ENCODE results near the gene RNASEL. TPM values are rescaled to one million over a fixed set of nuclear protein-coding genes. Genes with fewer than 3 reads are reported as not detected.

RNASEL gene
- 18.1 and 21.0 TPM in 2 replicates for total RNA-seq
- 18.6 TPM for total RNA-seq (2013)
- polyA plus RNA-seq = 6.9 and 7.1 TPM in 2 replicates
- 6.8 and 9.4 TPM in 2 replicates for polyA minus RNA-seq

GRCh38 chr1:182588500-182589396 is at the start of gene RNASEL:
TSS of gene RNASEL (minus strand) at chr1:182589256. CDS start at chr1:182586806, 2,450 bp downstream.
- peak within 1 kb of the TSS; percentile 68 to 100 (median 82) for H3K4me3 ChIP-seq (ENCODE audit: control extremely low read depth in 1 of 5, extremely low read depth in 1 of 5, insufficient read depth in 1 of 5, low read depth in 2 of 5, low read length in 4 of 5)
- H3K27ac ChIP-seq (ENCODE audit: low read length in 2 of 2) = peak within 1 kb of the TSS; percentile 94 to 98
- H2AFZ ChIP-seq (ENCODE audit: insufficient read depth, low read depth, low read length, poor library complexity, severe bottlenecking) = peak within 1 kb of the TSS; percentile 86
- DNase-seq = peak; percentile 80
- H3K79me2 ChIP-seq (ENCODE audit: control insufficient read depth, insufficient read depth, low read length) = peaks cover 46% of the 10 kb centered on the region
- Mint-ChIP-seq H3K4me1 (peaks cover 43% of the 10 kb centered on the region), H3K27me3 (no peaks in the 10 kb centered on the region), H3K4me3 (peak within 1 kb of the TSS; percentile 99), H3K27ac (peak within 1 kb of the TSS; percentile 99), H3K9me3 (ENCODE audit: insufficient read depth) (no peaks in the 10 kb centered on the region)
- peaks cover 0 to 5% (median 1%) of the 10 kb centered on the region in 3 donors for H3K9me3 ChIP-seq (ENCODE audit: control extremely low read depth in 1 of 3, control insufficient read depth in 2 of 3, insufficient read depth in 1 of 3, low read length in 2 of 3)
- no peaks in the 10 kb centered on the region for H4K20me1 ChIP-seq (ENCODE audit: control insufficient read depth, insufficient read depth, low read length, poor library complexity, severe bottlenecking)
- peaks cover 0 to 18% of the 10 kb centered on the region in 2 experiments for H3K36me3 ChIP-seq (replicated peaks in 1 of 2; ENCODE audit: control extremely low read depth in 1 of 2, control insufficient read depth in 1 of 2, extremely low read depth in 1 of 2, insufficient read depth in 2 of 2, low read length in 1 of 2)
- POLR2A ChIA-PET = interaction anchor here (0.8 to 1.4 kb wide), 4 partner anchors 18 to 201 kb away, joined by 3 to 4 read pairs (median 3); partner anchors contain the start of gene GLUL
- WGBS (ENCODE audit: insufficient coverage) = 1% methylated on average over 12 of the region's 20 CpGs
- H3K4me2 ChIP-seq (replicated peaks; ENCODE audit: low read depth, low read length, poor library complexity, severe bottlenecking) = peak within 1 kb of the TSS; percentile 87
- intact Hi-C loops (cut with micrococcal nuclease) = loop anchor here (2.0 kb wide), 2 partner anchors 18 to 104 kb away; no protein-coding TSS in a partner anchor
- CTCF ChIA-PET = interaction anchor here (1.0 to 24.5 kb wide), 9 partner anchors 8 to 198 kb away, joined by 3 to 989 read pairs (median 5); partner anchors contain the start of genes NPL and RGS16
- peak; percentile 87 for ATAC-seq (ENCODE audit: low read depth)
- TF ChIP-seq EZH2 (IDR thresholded peaks at IDR 0.05; ENCODE audit: borderline replicate concordance, insufficient read depth, low read depth, low read length, poor library complexity, severe bottlenecking) (no peak), CTCF (IDR thresholded peaks at IDR 0.05) (no peak)
- H3K9ac ChIP-seq (ENCODE audit: low read length) = peak within 1 kb of the TSS; percentile 97
- no peaks in the 10 kb centered on the region for H3K27me3 ChIP-seq (replicated peaks in 1 of 4; ENCODE audit: control extremely low read depth in 1 of 4, control insufficient read depth in 3 of 4, insufficient read depth in 4 of 4, low read length in 3 of 4)
- H3K4me1 ChIP-seq (ENCODE audit: control insufficient read depth in 2 of 2, insufficient read depth in 2 of 2, low read length in 2 of 2) = peaks cover 28 to 32% of the 10 kb centered on the region in 2 donors

Data from B cell (primary cell).